Astrocyte (in vitro differentiated cells and primary cell): Measurements from ENCODE around the gene LRRC45. TPM values are rescaled to one million over a fixed set of nuclear protein-coding genes. Genes with fewer than 3 reads are reported as not detected.

Experiments used
- DNase-seq: peaks from one replicate; pipeline ENCODE4 v3.0.0-alpha.2; 2010; ENCODE audit warnings: low read depth
- FAIRE-seq: peaks from 2 replicates; lab custom pipeline; 2011; peaks lifted over from hg19 to GRCh38; lab: Jason Lieb, UNC
- H2AFZ ChIP-seq: 2 replicates; pipeline ENCODE4 v1.6.0; 2012; ENCODE audit warnings: low read depth, low read length, inconsistent platforms
- H3K27ac ChIP-seq: 2 replicates; pipeline ENCODE4 v1.5.1; 2011; ENCODE audit warnings: low read depth, low read length, inconsistent platforms
- H3K27me3 ChIP-seq: 2 replicates; pipeline ENCODE4 v1.6.0; 2011; ENCODE audit warnings: low read length, inconsistent platforms; ENCODE audit not compliant: insufficient read depth
- H3K36me3 ChIP-seq: 2 replicates; pipeline ENCODE4 v1.5.1; 2011; ENCODE audit warnings: low read length, inconsistent platforms; ENCODE audit not compliant: insufficient read depth
- H3K4me1 ChIP-seq: 2 replicates; pipeline ENCODE4 v1.5.1; 2011; ENCODE audit warnings: low read length, inconsistent platforms; ENCODE audit not compliant: insufficient read depth
- H3K4me2 ChIP-seq: 2 replicates; pipeline ENCODE4 v1.6.0; 2012; ENCODE audit warnings: low read length, inconsistent platforms
- H3K4me3 ChIP-seq: 2 replicates; pipeline ENCODE4 v1.5.1; 2011; ENCODE audit warnings: low read depth, mild to moderate bottlenecking, low read length, inconsistent platforms; ENCODE audit not compliant: insufficient read depth
- H3K79me2 ChIP-seq: 2 replicates; pipeline ENCODE4 v1.6.0; 2012; ENCODE audit warnings: mild to moderate bottlenecking, low read length, inconsistent platforms; ENCODE audit not compliant: insufficient read depth
- H3K9ac ChIP-seq: 2 replicates; pipeline ENCODE4 v1.6.0; 2012; ENCODE audit warnings: mild to moderate bottlenecking, low read length, inconsistent platforms
- H3K9me3 ChIP-seq: 2 replicates; pipeline ENCODE4 v1.5.1; 2012; ENCODE audit warnings: low read depth, mild to moderate bottlenecking, low read length, inconsistent platforms; ENCODE audit not compliant: insufficient read depth
- H4K20me1 ChIP-seq: 2 replicates; pipeline ENCODE4 v1.6.0; 2012; ENCODE audit warnings: low read length, inconsistent platforms; ENCODE audit not compliant: insufficient read depth
- H3K27ac Mint-ChIP-seq: one replicate; pipeline ENCODE4 v1.8.0; 2021; ENCODE audit warnings: mild to moderate bottlenecking, mixed read lengths; ENCODE audit not compliant: unreplicated experiment
- H3K27me3 Mint-ChIP-seq: one replicate; pipeline ENCODE4 v1.8.0; 2021; ENCODE audit warnings: low read depth, mixed read lengths; ENCODE audit not compliant: unreplicated experiment
- H3K36me3 Mint-ChIP-seq: one replicate; pipeline ENCODE4 v1.8.0; 2021; ENCODE audit warnings: low read depth, mixed read lengths; ENCODE audit not compliant: unreplicated experiment
- H3K4me1 Mint-ChIP-seq: one replicate; pipeline ENCODE4 v1.8.0; 2021; ENCODE audit warnings: low read depth, mixed read lengths; ENCODE audit not compliant: unreplicated experiment
- H3K4me3 Mint-ChIP-seq: one replicate; pipeline ENCODE4 v1.8.0; 2021; ENCODE audit warnings: mild to moderate bottlenecking, moderate library complexity, mixed read lengths; ENCODE audit not compliant: unreplicated experiment
- H3K9me3 Mint-ChIP-seq: one replicate; pipeline ENCODE4 v1.8.0; 2021; ENCODE audit warnings: mild to moderate bottlenecking, mixed read lengths; ENCODE audit not compliant: unreplicated experiment
- EZH2 ChIP-seq: IDR thresholded peaks from 2 replicates; pipeline ENCODE4 v1.6.1; 2012; ENCODE audit warnings: mild to moderate bottlenecking, low read length, inconsistent platforms; ENCODE audit not compliant: insufficient read depth
- total RNA-seq: library from RNA; stranded (reverse); gene quantifications from 2 replicates; pipeline ENCODE4 v1.2.1, GENCODE V29; 2021
- TF ChIP-seq, protein P1 (sequence below): IDR thresholded peaks from 2 replicates; pipeline ENCODE4 v1.5.1; 2011; ENCODE audit warnings: low read depth, mild to moderate bottlenecking, inconsistent platforms, low read length, moderate library complexity; ENCODE audit not compliant: insufficient read depth

LRRC45 gene
- total RNA-seq, 1 donor from 2014 or later: 6.6 TPM

DNA sequence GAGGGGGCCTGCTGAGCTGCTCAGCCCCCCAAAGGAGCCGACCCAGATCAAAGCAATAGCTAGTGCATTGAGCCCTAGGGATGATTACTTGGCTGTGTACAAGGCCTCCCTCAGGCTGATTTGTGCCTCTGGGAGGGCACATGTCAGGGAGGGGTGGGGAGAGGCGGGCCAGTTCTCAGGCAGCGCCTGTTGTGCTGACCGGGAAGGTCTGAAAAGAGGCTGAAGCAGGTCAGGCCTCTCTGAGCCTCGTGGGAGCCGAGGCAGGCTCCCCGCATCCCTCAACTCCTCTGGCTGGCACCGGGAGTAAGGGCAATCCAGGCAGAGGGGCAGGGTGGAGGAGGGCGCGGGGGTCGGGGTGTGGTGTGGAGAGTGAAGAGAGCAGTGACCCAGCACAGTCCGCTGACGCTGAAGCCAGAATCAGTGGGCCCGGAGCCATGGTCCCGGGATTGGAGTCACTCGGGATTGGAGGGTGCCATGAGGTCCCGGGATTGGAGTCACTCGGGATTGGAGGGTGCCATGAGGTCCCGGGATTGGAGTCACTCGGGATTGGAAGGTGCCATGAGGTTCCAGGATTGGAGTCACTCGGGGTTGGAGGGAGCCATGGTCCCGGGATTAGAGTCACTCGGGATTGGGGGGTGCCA lies 11.4 kb downstream of the LRRC45 start:
- no peak overlapping the region for H3K4me2 ChIP-seq
- H3K79me2 ChIP-seq: peaks cover 10% of the 10 kb centered on the region
- no peaks in the 10 kb centered on the region for H3K9me3 ChIP-seq
- Mint-ChIP-seq H3K36me3 (peaks cover 11% of the 10 kb centered on the region), H3K27ac (no peak overlapping the region), H3K27me3 (peaks cover 6% of the 10 kb centered on the region), H3K9me3 (peaks cover 2% of the 10 kb centered on the region), H3K4me3 (no peak overlapping the region), H3K4me1 (peaks cover 2% of the 10 kb centered on the region)
- no peak overlapping the region for H3K4me3 ChIP-seq
- H2AFZ ChIP-seq: no peak overlapping the region
- no peak overlapping the region for H3K9ac ChIP-seq
- no peak for TF ChIP-seq EZH2
- TF ChIP-seq, protein P1, sequence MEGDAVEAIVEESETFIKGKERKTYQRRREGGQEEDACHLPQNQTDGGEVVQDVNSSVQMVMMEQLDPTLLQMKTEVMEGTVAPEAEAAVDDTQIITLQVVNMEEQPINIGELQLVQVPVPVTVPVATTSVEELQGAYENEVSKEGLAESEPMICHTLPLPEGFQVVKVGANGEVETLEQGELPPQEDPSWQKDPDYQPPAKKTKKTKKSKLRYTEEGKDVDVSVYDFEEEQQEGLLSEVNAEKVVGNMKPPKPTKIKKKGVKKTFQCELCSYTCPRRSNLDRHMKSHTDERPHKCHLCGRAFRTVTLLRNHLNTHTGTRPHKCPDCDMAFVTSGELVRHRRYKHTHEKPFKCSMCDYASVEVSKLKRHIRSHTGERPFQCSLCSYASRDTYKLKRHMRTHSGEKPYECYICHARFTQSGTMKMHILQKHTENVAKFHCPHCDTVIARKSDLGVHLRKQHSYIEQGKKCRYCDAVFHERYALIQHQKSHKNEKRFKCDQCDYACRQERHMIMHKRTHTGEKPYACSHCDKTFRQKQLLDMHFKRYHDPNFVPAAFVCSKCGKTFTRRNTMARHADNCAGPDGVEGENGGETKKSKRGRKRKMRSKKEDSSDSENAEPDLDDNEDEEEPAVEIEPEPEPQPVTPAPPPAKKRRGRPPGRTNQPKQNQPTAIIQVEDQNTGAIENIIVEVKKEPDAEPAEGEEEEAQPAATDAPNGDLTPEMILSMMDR: no peak
- no peaks in the 10 kb centered on the region for H3K27me3 ChIP-seq
- peaks cover 20% of the 10 kb centered on the region for H3K4me1 ChIP-seq
- H3K36me3 ChIP-seq: no peaks in the 10 kb centered on the region
- DNase-seq: no peak
- H4K20me1 ChIP-seq: peaks cover 3% of the 10 kb centered on the region
- H3K27ac ChIP-seq: no peak overlapping the region
- FAIRE-seq: no peak

DNA sequence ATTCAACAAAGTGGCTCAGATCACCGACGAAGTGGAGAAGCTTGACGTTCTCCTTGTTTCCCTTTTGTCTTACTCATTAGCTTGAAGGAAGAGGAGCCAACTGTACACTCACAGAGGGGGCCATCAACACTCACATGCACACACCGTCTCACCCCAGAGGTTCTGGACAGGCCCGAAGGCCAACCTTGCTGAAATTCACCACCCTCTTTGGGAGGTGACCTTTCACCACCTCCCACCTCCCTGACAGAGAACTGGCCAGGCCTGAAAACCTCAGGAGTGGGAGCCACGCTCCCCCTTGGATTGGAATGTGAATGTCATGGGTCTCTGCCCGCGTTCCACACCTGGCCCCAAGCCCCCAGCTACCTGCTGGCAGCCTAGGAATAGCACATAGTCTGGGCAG lies 12.4 kb downstream of the LRRC45 start:
- Histone ChIP-seq H3K9me3 (no peaks in the 10 kb centered on the region), H3K27me3 (no peaks in the 10 kb centered on the region), H4K20me1 (peaks cover 3% of the 10 kb centered on the region), H2AFZ (no peak overlapping the region), H3K36me3 (no peaks in the 10 kb centered on the region), H3K4me1 (peaks cover 20% of the 10 kb centered on the region), H3K9ac (no peak overlapping the region), H3K27ac (no peak overlapping the region), H3K4me2 (no peak overlapping the region), H3K4me3 (no peak overlapping the region), H3K79me2 (peaks cover 10% of the 10 kb centered on the region)
- Mint-ChIP-seq H3K9me3 (peaks cover 2% of the 10 kb centered on the region), H3K36me3 (peaks cover 11% of the 10 kb centered on the region), H3K27ac (no peak overlapping the region), H3K27me3 (peaks cover 4% of the 10 kb centered on the region), H3K4me1 (peaks cover 2% of the 10 kb centered on the region), H3K4me3 (peak overlapping the region; percentile 78)
- DNase-seq (no peak), FAIRE-seq (no peak)
- TF ChIP-seq EZH2: no peak
- TF ChIP-seq, protein P1: no peak

DNA sequence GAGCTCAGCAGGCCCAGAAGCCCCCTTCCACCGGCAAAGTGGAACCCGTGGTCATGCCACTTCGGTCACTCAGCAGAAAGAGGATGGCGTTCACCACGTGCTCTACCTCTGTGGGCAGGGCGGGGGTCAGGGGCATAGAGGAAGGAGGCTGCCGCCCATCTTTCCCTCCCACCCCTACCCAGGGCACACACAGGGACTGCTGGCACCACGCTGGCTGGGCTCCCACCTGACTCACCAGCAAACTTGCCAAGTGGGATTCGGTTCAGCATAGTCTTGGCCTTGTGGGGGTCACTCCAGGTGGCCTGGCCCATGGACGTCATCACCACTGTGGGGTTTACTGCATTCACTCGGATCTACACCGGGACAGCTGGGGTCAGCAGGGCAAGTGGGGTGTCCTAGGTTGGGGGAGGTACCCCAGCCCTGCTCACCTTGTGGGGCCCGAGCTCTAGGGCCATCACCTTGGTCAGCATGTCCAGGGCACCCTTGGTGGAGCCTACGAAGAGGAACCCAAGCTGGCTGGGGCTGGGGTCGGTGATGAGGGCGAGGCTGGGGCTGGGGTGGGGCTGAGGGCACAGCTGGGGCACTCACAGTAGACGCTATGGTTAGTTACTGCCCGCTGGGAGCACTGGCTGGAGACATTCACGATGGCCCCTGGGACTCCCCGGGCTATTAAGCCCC lies 13.0 kb downstream of the LRRC45 start:
- H3K4me3 ChIP-seq: peak overlapping the region; percentile 72

More for the DNA sequence above, 13.0 kb downstream of the LRRC45 start:
- Histone ChIP-seq H3K79me2 (peaks cover 10% of the 10 kb centered on the region), H3K27ac (no peak overlapping the region), H3K4me1 (peaks cover 15% of the 10 kb centered on the region), H3K4me2 (peak overlapping the region; percentile 99), H3K9ac (peak overlapping the region; percentile 84), H2AFZ (no peak overlapping the region), H3K27me3 (no peaks in the 10 kb centered on the region), H3K36me3 (no peaks in the 10 kb centered on the region), H3K9me3 (no peaks in the 10 kb centered on the region), H4K20me1 (peaks cover 3% of the 10 kb centered on the region)
- Mint-ChIP-seq H3K4me1 (peaks cover 2% of the 10 kb centered on the region), H3K27me3 (peaks cover 4% of the 10 kb centered on the region), H3K9me3 (peaks cover 2% of the 10 kb centered on the region), H3K36me3 (peaks cover 11% of the 10 kb centered on the region), H3K4me3 (peak overlapping the region; percentile 74), H3K27ac (no peak overlapping the region)
- TF ChIP-seq EZH2: no peak
- TF ChIP-seq, protein P1: no peak
- FAIRE-seq: no peak
- no peak for DNase-seq
